ENCODE data around the gene DCDC1. TPM values are rescaled to one million over a fixed set of nuclear protein-coding genes. Genes with fewer than 3 reads are reported as not detected.

Gene DCDC1
- polyA plus RNA-seq, 2 of the 4 experiments (the other 2 are of a cell fraction) = 2.8 to 9.5 TPM

DNA sequence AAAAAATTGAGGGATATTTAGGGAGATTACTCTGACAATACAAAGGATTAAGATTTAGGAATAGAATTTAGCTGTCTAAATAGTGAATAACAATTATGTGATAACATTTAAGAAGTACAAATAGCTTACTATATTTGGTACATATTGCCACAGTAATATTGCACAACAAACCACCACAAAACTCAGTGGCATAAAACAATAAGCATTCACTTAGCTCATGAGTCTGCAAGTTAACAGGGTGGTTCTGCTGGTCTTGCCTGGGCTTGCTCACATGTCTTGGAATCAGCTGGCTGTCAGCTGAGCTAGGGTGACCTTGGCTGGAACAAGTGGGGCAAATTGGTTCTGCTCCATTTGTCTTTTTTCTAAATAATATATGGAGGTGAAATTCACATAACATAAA, 115.1 kb downstream of the DCDC1 start:
- H3K4me3 ChIP-seq = no peak overlapping the region
- CTCF ChIA-PET = no interaction called here
- H3K4me2 ChIP-seq = no peak overlapping the region
- FAIRE-seq (no peak), DNase-seq (ENCODE audit: low read depth in 1 of 2, low spot score in 1 of 2) (no peak), ATAC-seq (no peak)
- no peaks in the 10 kb centered on the region for H3K9me3 ChIP-seq
- POLR2A ChIA-PET = no interaction called here
- H3K27ac ChIP-seq = no peak overlapping the region
- TF ChIP-seq USF2 (IDR thresholded peaks at IDR 0.05) = no peak
- TF ChIP-seq, protein P1, sequence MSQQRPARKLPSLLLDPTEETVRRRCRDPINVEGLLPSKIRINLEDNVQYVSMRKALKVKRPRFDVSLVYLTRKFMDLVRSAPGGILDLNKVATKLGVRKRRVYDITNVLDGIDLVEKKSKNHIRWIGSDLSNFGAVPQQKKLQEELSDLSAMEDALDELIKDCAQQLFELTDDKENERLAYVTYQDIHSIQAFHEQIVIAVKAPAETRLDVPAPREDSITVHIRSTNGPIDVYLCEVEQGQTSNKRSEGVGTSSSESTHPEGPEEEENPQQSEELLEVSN (IDR thresholded peaks at IDR 0.05; ENCODE audit: borderline replicate concordance, low read depth) = no peak
- no peak for TF ChIP-seq EHMT2 (IDR thresholded peaks at IDR 0.05; ENCODE audit: low read depth)
- no peak for TF ChIP-seq JUN (IDR thresholded peaks at IDR 0.05)
- no peak for TF ChIP-seq HDAC2 (IDR thresholded peaks at IDR 0.05)
- no peak for TF ChIP-seq TFCP2L1 (CRISPR knock-in tag; IDR thresholded peaks at IDR 0.05)
- no peak for TF ChIP-seq FOSL2 (IDR thresholded peaks at IDR 0.05)
- no peak for TF ChIP-seq FOSL2 (CRISPR knock-in tag; IDR thresholded peaks at IDR 0.05)
- TF ChIP-seq MYC (IDR thresholded peaks at IDR 0.05; ENCODE audit: borderline replicate concordance, low read length) = no peak
- H3K4me1 ChIP-seq = no peaks in the 10 kb centered on the region

GRCh38 chr11:31248768-31249167, 120.8 kb downstream of the DCDC1 start:
- TF ChIP-seq ESRRA (IDR thresholded peaks at IDR 0.05; ENCODE audit: borderline replicate concordance, low read length) (no peak), PBX3 (IDR thresholded peaks at IDR 0.05) (no peak), HES2 (IDR thresholded peaks at IDR 0.05) (no peak), NFE2L2 (conservative IDR thresholded peaks at IDR 0.05; ENCODE audit: low read length) (no peak), EHF (CRISPR knock-in tag; IDR thresholded peaks at IDR 0.05) (no peak), TFCP2L1 (CRISPR knock-in tag; IDR thresholded peaks at IDR 0.05) (no peak), CBX2 (IDR thresholded peaks at IDR 0.05; ENCODE audit: borderline replicate concordance, low read depth) (no peak), RCOR1 (IDR thresholded peaks at IDR 0.05; ENCODE audit: low read depth, low read length) (no peak), ZSCAN20 (CRISPR knock-in tag; IDR thresholded peaks at IDR 0.05) (no peak), GATA3 (IDR thresholded peaks at IDR 0.05; ENCODE audit: borderline replicate concordance) (no peak), EHMT2 (IDR thresholded peaks at IDR 0.05; ENCODE audit: low read depth) (no peak), CBX8 (IDR thresholded peaks at IDR 0.05) (no peak), NPAS2 (CRISPR knock-in tag; IDR thresholded peaks at IDR 0.05; ENCODE audit: borderline replicate concordance) (no peak), FOSB (CRISPR knock-in tag; IDR thresholded peaks at IDR 0.05) (no peak), BHLHE40 (IDR thresholded peaks at IDR 0.05; ENCODE audit: low read depth, low read length) (no peak), HOXB13 (CRISPR knock-in tag; IDR thresholded peaks at IDR 0.05; ENCODE audit: low read depth) (no peak), HOXA7 (CRISPR knock-in tag; IDR thresholded peaks at IDR 0.05) (no peak)
- TF ChIP-seq, protein P2, sequence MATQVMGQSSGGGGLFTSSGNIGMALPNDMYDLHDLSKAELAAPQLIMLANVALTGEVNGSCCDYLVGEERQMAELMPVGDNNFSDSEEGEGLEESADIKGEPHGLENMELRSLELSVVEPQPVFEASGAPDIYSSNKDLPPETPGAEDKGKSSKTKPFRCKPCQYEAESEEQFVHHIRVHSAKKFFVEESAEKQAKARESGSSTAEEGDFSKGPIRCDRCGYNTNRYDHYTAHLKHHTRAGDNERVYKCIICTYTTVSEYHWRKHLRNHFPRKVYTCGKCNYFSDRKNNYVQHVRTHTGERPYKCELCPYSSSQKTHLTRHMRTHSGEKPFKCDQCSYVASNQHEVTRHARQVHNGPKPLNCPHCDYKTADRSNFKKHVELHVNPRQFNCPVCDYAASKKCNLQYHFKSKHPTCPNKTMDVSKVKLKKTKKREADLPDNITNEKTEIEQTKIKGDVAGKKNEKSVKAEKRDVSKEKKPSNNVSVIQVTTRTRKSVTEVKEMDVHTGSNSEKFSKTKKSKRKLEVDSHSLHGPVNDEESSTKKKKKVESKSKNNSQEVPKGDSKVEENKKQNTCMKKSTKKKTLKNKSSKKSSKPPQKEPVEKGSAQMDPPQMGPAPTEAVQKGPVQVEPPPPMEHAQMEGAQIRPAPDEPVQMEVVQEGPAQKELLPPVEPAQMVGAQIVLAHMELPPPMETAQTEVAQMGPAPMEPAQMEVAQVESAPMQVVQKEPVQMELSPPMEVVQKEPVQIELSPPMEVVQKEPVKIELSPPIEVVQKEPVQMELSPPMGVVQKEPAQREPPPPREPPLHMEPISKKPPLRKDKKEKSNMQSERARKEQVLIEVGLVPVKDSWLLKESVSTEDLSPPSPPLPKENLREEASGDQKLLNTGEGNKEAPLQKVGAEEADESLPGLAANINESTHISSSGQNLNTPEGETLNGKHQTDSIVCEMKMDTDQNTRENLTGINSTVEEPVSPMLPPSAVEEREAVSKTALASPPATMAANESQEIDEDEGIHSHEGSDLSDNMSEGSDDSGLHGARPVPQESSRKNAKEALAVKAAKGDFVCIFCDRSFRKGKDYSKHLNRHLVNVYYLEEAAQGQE (IDR thresholded peaks at IDR 0.05) = no peak
- DNase-seq (ENCODE audit: low read depth in 1 of 2, low spot score in 1 of 2) = no peak
- no peak for ATAC-seq
- no peak overlapping the region for H3K4me2 ChIP-seq
- no peak overlapping the region for H3K27ac ChIP-seq
- no peaks in the 10 kb centered on the region for H3K4me1 ChIP-seq
- no peak for FAIRE-seq
- no peaks in the 10 kb centered on the region for H3K9me3 ChIP-seq
- 8% methylated on average over 1 of the region's 1 CpG for WGBS (ENCODE audit: missing lambda C conversion rate)
- POLR2A ChIA-PET = no interaction called here
- H3K4me3 ChIP-seq = no peak overlapping the region
- CTCF ChIA-PET = no interaction called here

Measured in A549 (cell line).